Activated gamma-delta T cell treated with Interleukin-2 at 50 U/mL for 16 hours (primary cell): Measurements from ENCODE around the gene KRT85.
"Not testable (repeated sequence)": the region's sequence is repeated elsewhere in the genome, so short reads cannot be mapped to it uniquely, and the experiment has no call there.

Experiments used
- DNase-seq: peaks from one replicate; pipeline ENCODE4 v3.0.0-alpha.2; 2020

The KRT85 gene

GRCh38 chr12:52366738-52367485 lies at the start of gene KRT85:
Gene KRT85 (minus strand): TSS chr12:52367481. CDS start chr12:52367405, 76 bp downstream.
- no peak for DNase-seq

DNA sequence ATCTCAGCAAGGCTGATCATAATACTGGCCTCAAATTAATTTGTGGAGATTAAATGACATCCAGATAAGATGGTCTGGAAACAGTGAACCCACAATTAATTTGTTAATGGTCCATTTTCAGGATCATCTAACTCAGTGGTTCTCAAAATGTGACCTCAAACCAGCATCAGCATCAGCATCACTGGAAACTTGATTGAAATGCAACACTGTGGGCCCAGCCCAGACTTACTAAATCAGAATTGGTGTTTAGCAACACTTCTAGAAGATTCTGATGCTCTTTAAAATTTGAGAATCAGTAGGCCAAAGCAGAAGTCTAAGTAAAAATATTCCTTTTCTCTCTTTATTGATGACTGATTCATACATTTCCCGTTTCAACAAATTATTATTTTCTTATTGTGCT lies 49.5 kb upstream of the KRT85 start:
- DNase-seq, result no peak

GRCh38 chr12:52415870-52416750 lies 48.8 kb upstream of the KRT85 start:
- no peak for DNase-seq

DNA sequence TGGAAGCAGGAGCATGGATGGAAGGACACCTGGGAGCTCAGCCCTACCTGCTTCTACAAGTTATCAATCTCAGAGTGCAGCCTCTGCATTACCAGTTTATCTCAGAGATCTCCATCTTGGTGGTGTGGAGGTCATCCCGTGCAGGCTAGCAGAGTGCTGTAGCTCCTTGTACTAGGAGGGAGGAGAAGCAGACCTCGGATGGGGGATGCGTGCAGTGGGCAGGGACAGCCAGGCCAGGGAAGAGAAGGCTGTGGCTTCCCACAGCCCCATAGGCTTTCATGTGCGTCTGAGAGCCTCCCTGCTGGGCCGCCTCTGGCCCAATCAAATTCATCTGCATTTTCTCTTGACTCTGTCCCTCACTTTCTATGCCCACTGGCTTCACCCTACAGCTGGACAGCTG lies 47.7 kb upstream of the KRT85 start:
- DNase-seq, result no peak

GRCh38 chr12:52413782-52414345 lies 46.6 kb upstream of the KRT85 start:
- no peak for DNase-seq

GRCh38 chr12:52413202-52413601 lies 45.9 kb upstream of the KRT85 start:
- DNase-seq, result no peak

DNA sequence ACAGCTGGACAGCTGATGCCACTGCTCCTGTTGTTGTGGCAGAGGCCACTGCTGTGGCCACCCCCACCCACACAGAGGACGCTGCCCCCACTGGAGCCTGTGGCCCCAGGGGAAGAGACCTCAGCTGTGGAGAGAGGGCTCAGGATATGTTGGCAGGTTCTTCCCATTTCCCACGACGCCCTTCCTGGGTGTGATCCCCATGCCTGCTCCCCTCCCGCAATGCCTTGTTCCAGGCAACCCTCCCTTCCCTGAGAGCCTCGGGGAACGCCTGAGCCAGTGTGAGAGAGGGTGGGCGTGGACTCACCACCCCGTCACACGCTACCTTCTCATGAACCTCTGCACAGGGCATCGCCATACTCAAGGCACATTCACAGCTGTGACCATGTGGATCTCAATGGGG lies 44.5 kb upstream of the KRT85 start:
- DNase-seq, result no peak

GRCh38 chr12:52410589-52411248 lies 43.4 kb upstream of the KRT85 start:
- DNase-seq, result not testable (repeated sequence)

GRCh38 chr12:52407918-52408317 lies 40.6 kb upstream of the KRT85 start:
- DNase-seq, result no peak

DNA sequence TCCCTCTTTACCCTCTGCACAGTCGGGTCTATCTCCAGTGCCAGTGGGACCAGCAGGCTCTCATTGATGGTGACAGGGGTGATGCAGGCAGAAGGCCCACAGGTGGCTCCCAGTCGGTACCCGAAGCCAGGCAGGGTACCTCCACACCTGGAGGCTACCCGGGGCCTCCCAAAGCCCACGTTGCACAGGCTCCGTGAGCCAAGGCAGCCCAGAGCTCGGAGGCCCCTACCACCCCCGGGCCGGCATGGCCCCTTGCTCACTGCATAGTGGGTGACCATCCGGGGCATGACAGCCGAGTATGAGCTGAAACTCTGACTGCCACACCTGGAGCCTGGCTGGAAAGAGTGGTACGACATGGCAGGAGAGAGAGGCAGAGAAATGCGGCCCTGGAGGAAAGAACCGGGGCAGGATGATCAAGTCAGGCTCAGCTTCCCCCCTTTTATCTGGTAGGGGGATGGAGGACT lies 38.7 kb upstream of the KRT85 start, which contains the start of gene KRT82:
TSS of gene KRT82 (minus strand) at position 414 of the 464 bp plus-strand sequence. CDS start at position 356, 58 bp downstream.
- no peak for DNase-seq

- no peak for DNase-seq
Observed at GRCh38 chr12:52404951-52405350, 37.7 kb upstream of the KRT85 start.

DNA sequence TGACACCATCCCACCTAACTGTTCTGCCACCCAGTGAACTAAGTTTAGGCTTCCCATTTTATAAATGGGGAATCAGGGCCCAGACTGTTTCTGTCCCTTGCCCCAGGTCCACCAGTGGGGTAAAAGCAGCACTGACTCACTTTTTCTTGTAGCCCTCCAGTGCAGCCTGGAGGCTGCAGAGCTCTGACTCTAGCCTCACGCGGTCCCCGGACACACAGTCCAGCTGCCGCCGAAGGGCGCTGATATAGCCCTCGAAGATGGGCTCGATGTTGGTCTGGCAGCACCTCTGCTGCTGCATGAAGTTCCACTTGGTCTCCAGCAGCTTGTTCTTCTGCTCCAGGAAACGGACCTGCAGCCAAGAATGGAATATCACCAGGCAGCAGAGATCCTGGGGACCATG lies 36.3 kb upstream of the KRT85 start:
- no peak for DNase-seq

DNA sequence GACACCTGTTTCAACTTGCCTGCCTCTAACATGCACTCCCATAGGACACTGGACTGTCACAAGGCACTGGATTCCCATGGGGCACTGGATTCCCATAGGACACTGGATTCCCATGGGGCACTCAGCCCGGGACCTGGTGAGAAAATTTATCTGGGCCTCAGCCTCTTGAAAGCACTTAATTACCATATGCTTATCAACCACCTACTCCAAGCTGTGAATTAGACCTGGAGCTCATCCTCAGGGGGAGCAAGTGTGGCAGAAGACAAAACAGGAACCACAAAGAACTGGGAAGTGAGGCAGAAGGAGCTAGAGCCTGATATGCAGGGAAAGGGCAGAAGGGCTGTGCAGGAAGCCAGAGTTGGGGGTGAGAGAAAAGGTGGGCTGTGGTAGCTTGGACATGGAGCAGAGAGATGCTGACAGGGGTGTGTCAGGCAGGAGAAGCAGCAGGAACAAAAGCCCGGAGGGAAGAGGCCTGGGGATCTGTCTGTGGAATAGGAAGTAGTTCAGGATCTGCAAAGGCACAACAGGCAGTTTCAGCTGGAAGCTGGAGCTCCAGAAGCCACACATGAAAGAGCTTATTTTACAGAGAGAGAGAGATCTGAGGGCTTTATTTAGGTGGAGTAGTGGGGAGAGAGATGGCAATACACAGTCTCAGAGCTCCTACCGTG lies 35.7 kb upstream of the KRT85 start:
- no peak for DNase-seq

DNA sequence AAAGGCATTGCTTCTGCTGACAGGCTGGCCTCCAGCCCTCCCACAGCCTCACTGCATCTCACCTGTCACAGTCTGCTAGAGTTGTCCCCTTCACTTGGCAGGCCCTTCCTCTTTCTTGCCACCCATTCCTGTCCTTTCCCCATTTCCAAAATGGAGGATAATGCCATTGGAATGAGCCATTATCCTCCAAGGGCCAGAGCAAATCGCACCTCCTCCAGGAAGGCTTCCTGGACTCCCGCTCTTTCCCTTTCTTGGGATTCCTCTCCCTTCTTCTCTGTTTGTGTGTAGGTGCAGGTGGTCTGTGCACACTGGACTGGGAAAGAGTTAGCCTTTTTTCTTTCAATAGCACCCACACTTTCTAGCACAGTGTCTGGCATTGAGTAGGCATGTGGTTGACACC lies 35.1 kb upstream of the KRT85 start:
- DNase-seq, result no peak

DNA sequence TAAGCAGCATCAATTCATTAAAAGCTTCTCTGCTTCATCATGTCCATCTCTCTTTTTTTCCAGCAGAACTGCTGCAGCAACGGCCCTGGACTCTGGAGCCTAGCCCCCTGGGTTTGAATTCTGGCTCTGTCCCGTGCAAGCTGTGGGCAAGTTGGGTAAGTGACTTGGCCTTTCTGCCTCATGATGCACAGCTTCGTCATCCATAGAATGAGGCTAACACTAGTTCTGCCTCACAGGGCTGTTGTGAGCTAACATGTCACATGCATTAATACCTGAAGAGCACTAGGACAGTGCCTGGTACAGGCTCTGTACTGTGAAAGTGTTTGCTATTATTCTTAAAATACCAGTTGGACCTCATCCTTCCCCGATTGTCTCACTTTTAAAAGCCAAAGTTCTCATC lies 34.6 kb upstream of the KRT85 start:
- DNase-seq, result no peak

GRCh38 chr12:52401526-52401925 lies 34.2 kb upstream of the KRT85 start:
- DNase-seq, result no peak

- no peak for DNase-seq
Observed at GRCh38 chr12:52400906-52401305, 33.6 kb upstream of the KRT85 start.

- no peak for DNase-seq
Observed at GRCh38 chr12:52399756-52400155, 32.5 kb upstream of the KRT85 start.

DNA sequence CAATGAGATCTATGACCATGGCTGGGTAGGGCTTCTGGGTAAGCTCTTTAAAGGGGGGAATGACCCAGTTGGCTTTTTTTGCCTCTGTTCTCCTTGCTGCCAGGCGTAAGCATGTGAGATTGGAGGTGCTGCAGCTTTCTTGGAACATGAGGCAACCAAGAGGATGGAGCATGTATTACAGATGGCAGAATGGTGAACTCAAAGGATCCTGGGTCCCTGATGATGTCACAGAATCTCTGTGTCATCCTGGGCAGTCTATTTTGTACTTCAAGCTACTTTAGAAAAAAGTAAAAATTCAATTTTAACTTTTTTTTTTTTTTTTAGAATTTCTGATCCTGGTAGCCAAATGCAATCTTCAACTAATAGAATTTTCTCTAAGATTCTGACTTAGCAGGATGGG lies 30.9 kb upstream of the KRT85 start:
- no peak for DNase-seq

DNA sequence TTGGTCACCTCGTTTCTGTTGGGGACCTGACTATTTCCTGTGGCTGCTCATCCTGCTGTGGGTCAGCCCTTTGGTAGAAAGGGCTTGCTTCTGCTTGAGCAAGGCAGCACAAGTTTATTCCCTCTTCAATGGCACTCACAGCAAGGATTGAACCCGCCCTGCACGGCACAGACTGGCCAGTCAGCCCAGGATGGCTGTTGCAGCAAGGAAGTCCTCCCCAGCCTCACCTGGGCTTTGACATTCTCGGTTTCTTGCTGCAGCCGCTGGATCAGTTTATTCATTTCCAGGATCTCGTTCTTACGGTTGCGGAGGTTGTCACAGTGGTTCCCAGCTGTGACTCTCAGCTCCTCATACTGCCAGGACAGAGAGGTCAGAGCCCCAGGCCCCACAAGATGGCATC lies 29.4 kb upstream of the KRT85 start:
- no peak for DNase-seq

DNA sequence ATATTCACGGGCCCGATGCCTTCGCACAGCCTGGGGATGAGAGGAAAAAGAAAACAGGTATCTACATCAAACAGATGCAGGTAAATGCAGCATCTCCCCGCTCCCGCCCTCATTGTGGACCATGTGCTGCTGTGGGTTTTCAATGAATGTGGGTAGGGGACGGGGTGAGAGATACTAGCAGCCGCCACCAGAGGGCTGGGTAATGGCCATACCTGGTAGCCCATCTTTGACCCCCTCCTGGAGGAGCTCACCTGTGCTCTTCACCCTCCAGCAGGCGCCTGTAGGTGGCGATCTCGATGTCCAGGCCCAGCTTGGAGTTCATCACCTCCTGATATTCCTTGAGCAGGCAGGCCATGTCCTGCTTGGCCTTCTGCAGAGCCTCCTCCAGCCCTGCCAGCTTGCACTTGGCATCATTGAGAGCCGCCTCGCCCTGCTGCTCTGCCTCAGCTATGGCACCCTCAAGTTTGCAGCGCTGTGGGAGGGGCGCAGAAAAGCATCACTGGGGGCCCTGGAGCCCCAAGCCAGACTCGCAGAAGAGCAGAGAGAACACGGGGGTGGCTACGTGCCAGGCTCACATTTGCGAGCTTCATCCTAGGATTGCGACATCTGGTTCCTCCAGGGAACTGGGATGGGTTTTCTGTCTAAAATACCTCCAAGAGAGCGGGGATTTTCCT lies 28.6 kb upstream of the KRT85 start:
- DNase-seq, result no peak

GRCh38 chr12:52394836-52395405 lies 27.6 kb upstream of the KRT85 start:
- no peak for DNase-seq
